ENCODE measurements around the gene KLF13.

DNA sequence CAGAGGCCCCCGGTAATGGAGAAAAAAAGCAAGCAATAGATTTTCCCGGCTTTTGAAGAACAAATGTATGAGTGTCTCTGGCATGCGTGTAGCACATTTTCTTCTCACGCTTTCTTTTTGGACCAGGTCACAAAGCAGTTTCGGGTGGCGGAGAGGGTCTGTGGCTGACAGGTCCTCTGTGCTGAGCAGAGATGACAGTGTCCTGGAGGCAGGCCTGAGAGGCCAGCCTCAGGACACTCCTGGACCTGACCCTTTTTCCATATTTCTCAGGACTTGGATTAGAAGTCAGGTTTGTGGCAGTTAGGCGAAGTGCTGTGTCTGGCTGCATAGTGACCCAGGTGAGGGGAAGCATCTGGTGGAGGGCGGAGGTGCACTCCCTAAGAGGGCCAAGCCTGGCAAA, 52.9 kb downstream of the KLF13 start:
- TF ChIP-seq CTCF (IDR thresholded peaks at IDR 0.05; ENCODE audit: low read length) (no peak), EZH2 (IDR thresholded peaks at IDR 0.05; ENCODE audit: borderline replicate concordance, low read length) (no peak)

All from OCI-LY1 (cell line).